Rectal smooth muscle tissue (tissue), 1 donor: ENCODE data around the gene MTCH2.

ENCODE experiments used
- H3K27ac ChIP-seq: one replicate; pipeline ENCODE4 v1.7.0; 2013; ENCODE audit warnings: low read depth, low read length, inconsistent platforms
- H3K27me3 ChIP-seq: one replicate; pipeline ENCODE4 v1.7.0; 2013; ENCODE audit warnings: low read length; ENCODE audit not compliant: control insufficient read depth, insufficient read depth
- H3K36me3 ChIP-seq: one replicate; pipeline ENCODE4 v1.7.0; 2013; ENCODE audit warnings: low read length; ENCODE audit not compliant: control insufficient read depth, insufficient read depth
- H3K4me1 ChIP-seq: one replicate; pipeline ENCODE4 v1.7.0; 2013; ENCODE audit warnings: low read length; ENCODE audit not compliant: control insufficient read depth, insufficient read depth
- H3K4me3 ChIP-seq: one replicate; pipeline ENCODE4 v1.7.0; 2013; ENCODE audit warnings: low read length
- H3K9ac ChIP-seq: one replicate; pipeline ENCODE4 v1.7.0; 2013; ENCODE audit warnings: low read length

MTCH2 gene

DNA sequence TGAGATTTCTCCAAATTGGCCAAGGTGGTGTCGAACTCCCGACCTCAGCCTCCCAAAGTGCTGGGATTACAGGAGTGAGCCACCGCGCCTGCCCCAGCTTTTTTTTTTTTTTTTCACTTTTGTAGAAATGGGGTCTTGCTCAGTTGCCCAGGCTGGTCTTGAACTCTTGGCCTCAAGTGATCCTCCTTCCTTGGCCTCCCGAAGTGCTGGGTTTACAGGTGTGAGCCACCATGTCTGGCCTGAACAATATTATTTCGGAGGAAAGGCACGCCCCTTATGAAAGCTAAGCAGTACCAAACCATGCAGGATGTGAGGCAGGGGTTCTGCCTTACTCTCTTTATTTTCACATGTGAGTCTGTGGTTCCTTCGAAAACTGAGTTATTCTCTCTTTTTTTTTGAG is 16.1 kb downstream of the MTCH2 start:
- H3K9ac ChIP-seq, result no peak overlapping the region
- H3K4me1 ChIP-seq, result no peaks in the 10 kb centered on the region
- H3K27ac ChIP-seq, result no peak overlapping the region
- H3K36me3 ChIP-seq, result peaks cover 24% of the 10 kb centered on the region
- no peak overlapping the region for H3K4me3 ChIP-seq
- H3K27me3 ChIP-seq, result no peaks in the 10 kb centered on the region

DNA sequence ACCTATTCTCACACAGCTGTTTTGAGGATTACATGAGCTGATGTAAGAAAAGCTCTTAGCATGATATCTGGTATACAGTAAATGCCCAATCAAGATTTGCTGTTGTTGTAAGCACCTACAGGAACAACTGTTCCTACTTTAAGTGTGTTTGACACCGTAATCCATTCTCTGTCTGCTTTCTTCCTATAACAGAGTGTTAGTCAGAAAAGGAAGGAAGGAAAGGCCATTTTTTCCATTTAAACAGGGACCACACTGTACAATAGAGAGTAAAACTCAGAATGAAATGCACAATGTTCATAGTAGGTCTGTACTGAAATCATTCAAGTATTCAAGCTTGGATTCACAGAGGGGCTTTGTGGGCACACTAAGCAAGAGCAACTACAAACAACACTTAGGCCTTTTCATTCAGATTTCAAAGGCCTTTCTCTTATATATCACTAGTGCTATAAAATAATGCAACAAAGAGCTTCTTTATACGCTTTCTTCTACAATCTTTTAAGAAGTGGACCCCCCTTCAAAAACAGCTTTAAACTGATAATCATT is 21.5 kb downstream of the MTCH2 start:
- Histone ChIP-seq H3K9ac (no peak overlapping the region), H3K27ac (no peak overlapping the region), H3K4me3 (no peak overlapping the region), H3K36me3 (peaks cover 13% of the 10 kb centered on the region), H3K27me3 (no peaks in the 10 kb centered on the region), H3K4me1 (no peaks in the 10 kb centered on the region)

DNA sequence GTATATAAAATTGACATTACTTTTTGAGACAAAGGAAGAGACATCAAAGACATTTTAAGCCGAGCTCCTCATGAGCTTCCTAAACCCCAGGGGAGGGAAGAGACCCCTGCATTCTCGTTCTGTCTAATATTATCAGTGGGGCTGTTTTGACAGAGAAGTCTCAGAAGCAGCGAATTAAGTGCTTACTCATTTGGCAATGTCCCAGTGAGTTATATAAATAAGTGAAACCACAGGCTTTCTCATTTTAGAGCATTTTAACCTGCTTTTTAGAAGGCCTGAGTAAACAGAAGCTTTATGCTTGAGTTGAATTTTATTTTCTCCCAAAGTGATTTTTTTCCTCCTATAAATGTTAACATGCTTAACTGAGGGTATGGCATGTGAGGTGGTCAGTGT is 24.9 kb downstream of the MTCH2 start:
- peaks cover 4% of the 10 kb centered on the region for H3K36me3 ChIP-seq

DNA sequence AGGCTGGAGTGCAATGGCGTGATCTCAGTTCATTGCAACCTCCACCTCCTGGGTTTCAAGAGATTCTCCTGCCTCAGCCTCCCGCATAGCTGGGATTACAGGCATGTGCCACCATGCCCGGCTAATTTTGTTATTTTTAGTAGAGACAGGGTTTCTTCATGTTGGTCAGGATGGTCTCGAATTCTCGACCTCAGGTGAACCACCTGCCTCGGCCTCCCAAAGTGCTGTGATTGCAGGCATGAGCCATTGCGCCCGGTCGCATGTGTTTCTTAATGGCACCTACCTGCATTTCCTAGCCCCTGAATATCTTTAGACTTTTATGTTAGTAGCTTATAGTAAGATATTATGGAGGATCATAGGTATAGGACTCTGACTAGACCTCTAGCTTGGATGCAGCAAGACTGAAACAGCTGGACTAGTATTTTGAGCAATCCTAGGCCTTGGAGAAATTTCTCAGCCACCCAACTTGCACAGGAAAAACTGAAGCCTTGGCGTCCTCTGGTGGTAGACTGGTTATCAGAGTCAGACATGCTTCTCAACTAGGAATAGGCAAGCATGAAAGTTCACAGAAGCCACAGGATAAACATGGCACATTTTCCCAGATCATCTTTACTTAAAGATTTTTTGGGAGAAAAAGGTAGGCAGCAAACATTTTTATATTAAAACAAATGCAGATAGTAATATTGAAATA is 25.5 kb downstream of the MTCH2 start:
- no peak overlapping the region for H3K4me3 ChIP-seq
- no peaks in the 10 kb centered on the region for H3K4me1 ChIP-seq
- H3K27ac ChIP-seq, result no peak overlapping the region
- H3K36me3 ChIP-seq, result peaks cover 3% of the 10 kb centered on the region
- H3K9ac ChIP-seq, result no peak overlapping the region
- no peaks in the 10 kb centered on the region for H3K27me3 ChIP-seq

More for the DNA sequence above, 24.9 kb downstream of the MTCH2 start:
- no peak overlapping the region for H3K4me3 ChIP-seq
- H3K4me1 ChIP-seq, result no peaks in the 10 kb centered on the region
- H3K27ac ChIP-seq, result no peak overlapping the region
- no peak overlapping the region for H3K9ac ChIP-seq
- H3K27me3 ChIP-seq, result no peaks in the 10 kb centered on the region

DNA sequence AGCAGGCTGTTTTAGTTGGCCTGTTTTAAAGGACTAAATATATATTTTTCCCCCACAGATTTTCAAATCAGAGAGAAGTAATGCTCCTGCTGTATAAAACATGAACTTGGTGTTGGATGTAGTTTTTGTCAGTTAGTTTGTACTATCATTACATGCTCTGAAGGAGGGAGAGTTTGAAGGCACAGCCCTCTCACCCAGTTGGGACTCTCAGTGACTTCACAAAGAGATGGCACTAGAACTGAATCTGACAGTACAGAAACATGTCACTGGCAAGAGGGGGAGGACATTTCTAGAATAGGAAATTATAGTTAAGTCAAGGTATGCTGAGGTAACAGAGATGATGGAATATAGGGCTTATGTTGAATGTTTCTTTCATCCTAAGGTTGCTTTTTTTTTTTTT is 27.1 kb downstream of the MTCH2 start:
- Histone ChIP-seq H3K4me3 (no peak overlapping the region), H3K27me3 (no peaks in the 10 kb centered on the region), H3K4me1 (no peaks in the 10 kb centered on the region), H3K36me3 (peaks cover 3% of the 10 kb centered on the region), H3K9ac (no peak overlapping the region), H3K27ac (no peak overlapping the region)

DNA sequence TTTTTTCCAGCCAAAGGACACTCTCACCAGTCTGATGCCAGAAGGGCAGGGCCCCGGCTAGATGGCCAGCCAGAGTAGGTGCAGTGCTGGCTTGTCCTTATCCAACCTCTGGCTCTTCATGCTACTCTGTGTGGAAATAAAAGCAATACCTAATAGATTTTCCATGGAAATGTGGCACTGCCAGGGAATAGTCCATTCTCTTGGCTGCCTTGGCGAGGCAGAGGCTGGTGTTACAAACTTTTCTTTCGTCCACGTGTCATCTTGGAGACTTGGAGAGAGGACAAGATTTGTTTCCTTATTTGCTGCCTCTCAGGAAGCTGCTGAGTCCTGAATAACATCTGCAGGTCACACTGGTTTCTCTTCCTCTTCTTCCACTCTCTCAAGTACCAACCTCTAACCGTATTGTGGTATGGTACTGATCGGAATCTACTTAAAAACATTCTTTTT is 31.0 kb downstream of the MTCH2 start:
- Histone ChIP-seq H3K4me1 (no peaks in the 10 kb centered on the region), H3K27ac (no peak overlapping the region), H3K36me3 (peaks cover 3% of the 10 kb centered on the region), H3K9ac (no peak overlapping the region), H3K4me3 (no peak overlapping the region), H3K27me3 (no peaks in the 10 kb centered on the region)

DNA sequence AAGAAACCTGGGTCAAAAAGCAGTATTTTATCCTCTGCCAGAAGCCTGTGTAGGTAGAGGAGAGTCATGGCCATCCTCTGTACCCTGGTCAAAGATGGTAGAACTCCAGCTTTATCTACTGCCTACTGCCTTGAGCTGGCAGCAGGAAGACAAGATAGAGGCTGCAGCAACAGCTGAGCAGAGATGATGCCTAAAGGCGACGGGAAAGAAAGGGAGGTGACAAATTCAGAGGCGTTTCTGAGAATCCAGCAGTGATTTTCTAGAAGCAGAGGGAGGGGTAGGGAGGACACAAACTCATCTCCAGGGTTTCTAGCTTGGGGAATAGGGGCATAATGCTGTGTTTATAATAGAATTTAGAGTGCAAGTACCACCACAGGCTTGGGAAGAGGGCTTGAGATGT is 32.7 kb downstream of the MTCH2 start:
- H3K36me3 ChIP-seq, result peaks cover 3% of the 10 kb centered on the region
- H3K4me1 ChIP-seq, result no peaks in the 10 kb centered on the region
- no peak overlapping the region for H3K9ac ChIP-seq
- H3K27ac ChIP-seq, result no peak overlapping the region
- H3K27me3 ChIP-seq, result no peaks in the 10 kb centered on the region
- H3K4me3 ChIP-seq, result no peak overlapping the region

DNA sequence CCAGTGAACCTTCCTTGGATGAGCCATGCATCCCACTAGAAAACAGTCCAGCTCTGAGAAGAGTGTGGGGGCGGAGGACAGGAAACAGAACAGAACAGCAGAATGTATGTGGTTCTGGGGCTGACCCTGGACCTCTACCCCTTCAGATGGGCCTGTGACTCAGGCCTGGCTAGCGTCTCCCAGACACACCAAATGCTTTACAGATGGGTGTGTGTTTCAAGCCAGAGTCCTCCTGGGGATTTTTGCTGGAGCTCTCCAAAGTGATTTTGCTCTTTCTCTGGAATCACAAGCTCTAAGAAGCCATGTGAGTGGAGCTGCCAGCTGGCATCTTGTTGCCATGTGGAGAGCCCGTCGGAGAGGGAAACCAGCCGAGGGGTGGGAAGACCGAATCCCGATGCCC is 35.0 kb downstream of the MTCH2 start:
- Histone ChIP-seq H3K4me3 (no peak overlapping the region), H3K9ac (no peak overlapping the region), H3K27ac (no peak overlapping the region), H3K4me1 (no peaks in the 10 kb centered on the region), H3K27me3 (no peaks in the 10 kb centered on the region), H3K36me3 (peaks cover 3% of the 10 kb centered on the region)

DNA sequence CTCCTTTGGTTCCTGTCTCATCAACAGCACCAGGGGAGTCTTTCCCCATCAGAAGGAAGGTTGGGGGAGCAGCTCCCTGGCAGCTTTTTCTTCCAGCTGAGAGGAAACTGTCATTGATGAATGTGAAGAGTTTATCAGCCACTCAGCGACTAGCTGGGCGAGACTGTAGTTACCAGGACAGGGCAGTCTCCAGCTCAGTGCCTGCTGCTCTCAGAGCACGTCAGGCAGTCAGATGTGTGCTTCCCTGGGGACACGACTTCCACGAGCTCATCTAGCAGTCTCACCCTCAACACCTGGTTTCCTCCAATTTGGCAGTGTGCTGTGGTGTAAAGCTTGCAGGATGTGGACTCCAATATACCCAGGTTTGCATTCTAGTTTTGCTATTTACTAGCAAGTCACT is 35.6 kb downstream of the MTCH2 start:
- no peaks in the 10 kb centered on the region for H3K4me1 ChIP-seq
- H3K36me3 ChIP-seq, result peaks cover 3% of the 10 kb centered on the region
- H3K9ac ChIP-seq, result no peak overlapping the region
- H3K4me3 ChIP-seq, result no peak overlapping the region
- no peaks in the 10 kb centered on the region for H3K27me3 ChIP-seq
- no peak overlapping the region for H3K27ac ChIP-seq

DNA sequence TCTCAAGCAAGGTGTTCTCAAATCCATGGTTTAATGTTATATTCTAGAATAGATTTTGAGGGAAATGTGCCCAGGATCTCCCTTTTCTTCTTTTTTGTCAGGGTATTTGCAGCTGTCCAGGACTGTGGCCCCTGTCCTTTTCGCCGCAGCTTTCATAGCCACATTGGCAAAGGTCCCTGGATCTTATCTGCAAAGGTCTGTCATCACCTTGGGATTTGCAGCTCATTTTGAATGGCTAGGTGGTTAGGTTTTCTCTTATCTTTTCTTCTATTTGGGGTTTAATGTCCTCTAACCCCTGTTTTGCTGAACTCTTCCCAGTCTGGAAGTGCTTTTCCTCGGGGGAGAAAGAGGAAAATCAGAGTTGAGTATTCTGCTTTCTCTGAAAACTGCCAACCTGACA is 36.4 kb downstream of the MTCH2 start:
- Histone ChIP-seq H3K36me3 (peaks cover 3% of the 10 kb centered on the region), H3K27ac (no peak overlapping the region), H3K4me3 (no peak overlapping the region), H3K9ac (no peak overlapping the region), H3K27me3 (no peaks in the 10 kb centered on the region), H3K4me1 (no peaks in the 10 kb centered on the region)

DNA sequence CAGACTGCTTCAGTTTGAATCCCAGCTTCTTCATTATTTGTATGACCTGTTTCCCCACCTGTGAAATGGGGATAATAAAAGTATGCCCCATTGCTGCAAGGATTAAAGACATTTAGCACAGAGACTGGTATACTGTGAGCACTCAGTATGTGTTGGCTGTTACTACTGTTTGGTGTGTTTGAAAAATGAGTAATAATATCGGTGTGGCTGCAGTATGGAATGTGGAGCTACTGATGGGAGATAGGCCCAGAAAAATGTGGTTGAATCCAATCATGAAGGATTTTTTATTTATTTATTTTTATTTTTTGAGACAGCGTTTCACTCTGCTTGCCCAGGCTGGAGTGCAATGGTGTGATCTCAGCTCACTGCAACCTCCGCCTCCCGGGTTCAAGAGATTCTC is 39.1 kb downstream of the MTCH2 start:
- H3K4me3 ChIP-seq, result no peak overlapping the region
- H3K36me3 ChIP-seq, result no peaks in the 10 kb centered on the region
- H3K27ac ChIP-seq, result no peak overlapping the region
- no peaks in the 10 kb centered on the region for H3K27me3 ChIP-seq
- H3K4me1 ChIP-seq, result no peaks in the 10 kb centered on the region
- no peak overlapping the region for H3K9ac ChIP-seq

DNA sequence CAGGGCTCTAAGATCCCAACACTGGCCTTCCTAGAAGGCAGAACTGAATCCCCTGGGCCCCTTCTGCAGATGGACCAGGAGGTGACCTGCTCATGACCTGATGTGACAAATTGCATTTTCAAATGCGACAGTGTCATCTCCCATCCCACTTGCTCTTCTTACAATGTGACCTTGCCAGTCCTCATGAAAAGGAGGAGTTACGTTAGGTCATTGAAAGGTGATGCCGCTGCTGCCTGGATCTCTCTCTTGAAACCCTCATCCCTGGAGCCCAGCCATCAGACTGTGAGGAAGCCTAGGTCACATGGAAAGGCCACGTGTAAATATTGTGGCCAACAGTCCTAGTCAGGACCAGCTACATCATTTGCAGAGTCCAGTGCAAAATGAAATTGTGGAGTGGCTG is 42.5 kb downstream of the MTCH2 start:
- Histone ChIP-seq H3K4me3 (no peak overlapping the region), H3K4me1 (no peaks in the 10 kb centered on the region), H3K36me3 (no peaks in the 10 kb centered on the region), H3K27ac (no peak overlapping the region), H3K27me3 (peaks cover 3% of the 10 kb centered on the region), H3K9ac (no peak overlapping the region)

DNA sequence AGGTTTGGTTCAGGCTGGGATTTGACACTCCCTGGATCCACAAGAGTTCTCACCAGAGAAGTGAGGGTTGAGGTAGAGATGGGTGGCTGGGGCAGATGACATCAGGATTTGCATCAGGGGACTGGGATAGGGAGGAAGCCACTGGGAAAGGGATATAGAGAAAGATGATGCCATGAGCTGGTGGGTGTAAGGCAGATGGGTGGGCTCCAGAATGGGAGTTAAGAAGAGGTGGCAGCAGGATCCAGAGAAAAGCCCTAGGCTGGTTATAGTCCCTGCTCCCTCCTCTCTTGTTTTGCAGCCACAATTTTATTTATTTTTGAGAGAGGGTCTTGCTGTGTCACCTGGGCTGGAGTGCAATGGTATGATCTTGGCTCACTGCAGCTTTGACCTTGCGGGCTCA is 46.4 kb downstream of the MTCH2 start:
- Histone ChIP-seq H3K4me3 (no peak overlapping the region), H3K36me3 (no peaks in the 10 kb centered on the region), H3K27me3 (peaks cover 18% of the 10 kb centered on the region), H3K4me1 (no peaks in the 10 kb centered on the region), H3K9ac (no peak overlapping the region), H3K27ac (no peak overlapping the region)
